ENCODE data around the gene GPR37L1.
"Not testable (repeated sequence)": the region's sequence is repeated elsewhere in the genome, so short reads cannot be mapped to it uniquely, and the experiment has no call there.

Gene GPR37L1

GRCh38 chr1:202172015-202172355 lies 49.3 kb downstream of the GPR37L1 start:
- no peak for TF ChIP-seq CTCF (conservative IDR thresholded peaks at IDR 0.05; ENCODE audit: low read length)
- H3K4me3 ChIP-seq (ENCODE audit: low read length): no peak overlapping the region
- DNase-seq (ENCODE audit: low read depth): no peak

DNA sequence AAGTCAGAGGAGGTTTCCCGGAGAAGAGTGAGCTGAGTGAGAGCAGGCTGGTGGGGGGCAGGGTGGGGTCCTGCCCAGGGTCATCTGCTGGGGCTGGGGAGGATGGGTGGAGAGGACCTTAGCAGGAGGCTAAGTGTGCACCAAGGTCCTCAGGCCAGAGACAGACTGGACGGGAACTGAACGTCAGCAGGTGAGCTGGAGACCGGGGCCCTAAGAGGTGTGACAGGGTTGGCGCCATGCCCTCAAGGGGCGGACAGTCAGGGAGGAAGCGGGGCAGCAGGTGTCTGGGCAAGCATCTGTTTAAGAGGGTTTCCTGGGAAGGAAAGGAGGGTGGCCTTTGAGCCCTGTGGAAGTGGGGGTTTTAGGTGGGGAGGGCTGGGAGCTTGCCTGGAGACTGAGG lies 51.3 kb downstream of the GPR37L1 start:
- no peak overlapping the region for H3K4me3 ChIP-seq (ENCODE audit: low read length)
- TF ChIP-seq CTCF (conservative IDR thresholded peaks at IDR 0.05; ENCODE audit: low read length): no peak
- DNase-seq (ENCODE audit: low read depth): no peak

DNA sequence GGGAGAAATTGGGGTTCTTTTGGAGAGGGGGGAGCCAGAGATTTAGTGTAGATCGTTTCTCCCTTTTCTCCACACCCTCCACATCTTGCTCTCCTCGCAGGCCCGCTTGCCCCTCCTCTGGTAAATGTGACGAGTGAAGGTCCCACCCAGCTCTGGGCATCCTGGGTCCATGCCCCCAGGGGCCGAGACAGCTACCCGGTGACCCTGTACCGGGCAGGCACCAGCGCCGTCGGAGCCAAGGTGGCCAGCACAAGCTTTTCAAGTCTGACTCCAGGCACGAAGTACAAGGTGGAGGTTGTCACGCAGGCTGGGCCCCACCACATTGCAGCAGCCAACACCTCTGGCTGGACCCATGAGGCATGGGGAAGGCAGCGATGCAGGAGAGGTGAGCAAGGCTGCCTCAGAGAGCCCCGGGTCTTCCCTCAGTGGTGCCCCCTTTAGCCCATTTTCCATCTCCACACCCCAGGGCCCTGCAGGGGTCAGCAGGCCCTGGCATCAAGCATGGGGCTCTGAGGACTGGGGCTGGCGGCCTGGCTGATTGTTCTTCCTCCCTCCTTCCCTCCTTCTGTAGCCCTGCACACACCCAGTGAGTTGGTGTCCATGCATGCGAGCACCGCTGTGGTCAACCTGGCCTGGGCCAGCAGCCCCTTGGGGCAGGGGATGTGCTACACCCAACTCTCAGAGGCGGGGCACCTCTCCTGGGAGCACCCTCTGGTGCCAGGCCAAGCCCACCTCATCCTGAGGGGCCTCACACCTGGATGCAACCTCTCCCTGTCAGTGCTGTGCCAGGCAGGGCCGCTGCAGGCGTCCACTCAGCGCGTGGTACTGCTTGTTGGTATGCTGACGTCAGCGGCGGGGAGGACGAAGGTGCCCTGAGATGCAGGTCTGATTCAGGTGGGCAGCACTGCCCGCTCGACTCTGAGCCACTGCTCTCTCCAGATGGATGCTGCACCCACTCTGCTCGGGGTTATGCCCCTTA lies 54.5 kb downstream of the GPR37L1 start:
- no peak overlapping the region for H3K4me3 ChIP-seq (ENCODE audit: low read length)
- no peak for DNase-seq (ENCODE audit: low read depth)
- no peak for TF ChIP-seq CTCF (conservative IDR thresholded peaks at IDR 0.05; ENCODE audit: low read length)

DNA sequence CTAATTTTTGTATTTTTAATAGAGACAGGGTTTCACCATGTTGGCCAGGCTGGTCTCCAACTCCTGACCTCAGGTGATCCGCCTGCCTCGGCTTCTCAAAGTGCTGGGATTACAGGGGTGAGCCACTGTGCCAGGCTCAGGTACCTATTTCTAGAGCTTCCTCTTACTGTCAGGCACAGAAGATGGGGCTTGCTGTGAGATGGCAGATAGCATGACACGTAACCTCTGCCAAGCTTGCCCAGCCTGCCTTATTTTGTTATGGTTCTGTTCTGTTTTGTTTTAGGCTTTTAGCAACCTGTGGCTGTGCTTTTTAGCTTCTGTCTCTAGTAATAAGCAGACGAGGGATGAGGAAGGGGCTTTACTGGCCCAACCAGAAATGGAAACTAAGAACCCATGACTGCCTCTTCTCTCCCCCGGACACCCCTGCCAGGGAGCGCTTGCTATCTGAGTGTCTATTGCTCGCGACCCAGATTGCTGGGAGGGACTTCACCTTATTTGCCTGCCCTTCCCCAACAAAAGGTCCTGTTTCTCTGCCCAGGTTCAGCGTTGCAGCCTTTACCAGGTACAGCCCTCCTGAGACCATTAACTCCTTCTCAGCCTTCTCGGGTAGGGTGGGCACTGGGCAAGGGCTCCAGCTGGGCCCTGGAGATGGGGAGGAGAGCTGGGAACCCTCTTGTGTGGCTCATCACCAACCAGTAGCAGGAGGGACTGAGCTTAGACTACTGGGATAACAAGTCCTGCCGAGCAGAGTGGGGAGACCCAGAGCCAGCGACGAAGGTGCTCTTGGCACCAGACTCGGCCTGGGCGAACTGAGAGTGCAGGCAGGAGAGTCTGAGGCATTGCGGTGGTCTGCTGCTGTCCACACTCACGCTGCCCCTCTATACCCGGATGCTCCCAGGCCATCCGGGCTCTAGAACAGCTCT lies 57.4 kb downstream of the GPR37L1 start:
- TF ChIP-seq CTCF (conservative IDR thresholded peaks at IDR 0.05; ENCODE audit: low read length): no peak
- no peak for DNase-seq (ENCODE audit: low read depth)
- no peak overlapping the region for H3K4me3 ChIP-seq (ENCODE audit: low read length)

GRCh38 chr1:202180751-202181139 lies 58.0 kb downstream of the GPR37L1 start:
- H3K4me3 ChIP-seq (ENCODE audit: low read length); DNase-seq (ENCODE audit: low read depth): not testable (repeated sequence)

- H3K4me3 ChIP-seq (ENCODE audit: low read length): no peak overlapping the region
- no peak for TF ChIP-seq CTCF (conservative IDR thresholded peaks at IDR 0.05; ENCODE audit: low read length)
- no peak for DNase-seq (ENCODE audit: low read depth)
These were observed 58.9 kb downstream of the GPR37L1 start for GRCh38 chr1:202181586-202181985.

- no peak overlapping the region for H3K4me3 ChIP-seq (ENCODE audit: low read length)
- no peak for TF ChIP-seq CTCF (conservative IDR thresholded peaks at IDR 0.05; ENCODE audit: low read length)
- DNase-seq (ENCODE audit: low read depth): no peak
These were observed 59.5 kb downstream of the GPR37L1 start for GRCh38 chr1:202182040-202182877.

Measured in AG10803 (cell line).